ENCODE measurements around the gene TMEM132D. TPM values are rescaled to one million over a fixed set of nuclear protein-coding genes. Genes with fewer than 3 reads are reported as not detected.

The TMEM132D gene
- total RNA-seq, 1 donor: under 0.01 TPM

GRCh38 chr12:129459886-129460285, 443.9 kb downstream of the TMEM132D start:
- Histone ChIP-seq H3K27me3 (ENCODE audit: insufficient read depth, low read length) (no peaks in the 10 kb centered on the region), H3K4me3 (ENCODE audit: low read length) (no peak overlapping the region), H3K4me1 (ENCODE audit: insufficient read depth, low read length) (no peaks in the 10 kb centered on the region), H3K9me3 (ENCODE audit: low read depth, low read length) (no peaks in the 10 kb centered on the region)

GRCh38 chr12:129446696-129447095, 457.1 kb downstream of the TMEM132D start:
- no peak overlapping the region for H3K4me3 ChIP-seq (ENCODE audit: low read length)
- no peaks in the 10 kb centered on the region for H3K9me3 ChIP-seq (ENCODE audit: low read depth, low read length)
- no peaks in the 10 kb centered on the region for H3K27me3 ChIP-seq (ENCODE audit: insufficient read depth, low read length)
- no peaks in the 10 kb centered on the region for H3K4me1 ChIP-seq (ENCODE audit: insufficient read depth, low read length)

- Histone ChIP-seq H3K4me3 (ENCODE audit: low read length) (no peak overlapping the region), H3K4me1 (ENCODE audit: insufficient read depth, low read length) (no peaks in the 10 kb centered on the region), H3K27me3 (ENCODE audit: insufficient read depth, low read length) (no peaks in the 10 kb centered on the region), H3K9me3 (ENCODE audit: low read depth, low read length) (no peaks in the 10 kb centered on the region)
These were observed 463.5 kb downstream of the TMEM132D start for GRCh38 chr12:129440278-129440677.

DNA sequence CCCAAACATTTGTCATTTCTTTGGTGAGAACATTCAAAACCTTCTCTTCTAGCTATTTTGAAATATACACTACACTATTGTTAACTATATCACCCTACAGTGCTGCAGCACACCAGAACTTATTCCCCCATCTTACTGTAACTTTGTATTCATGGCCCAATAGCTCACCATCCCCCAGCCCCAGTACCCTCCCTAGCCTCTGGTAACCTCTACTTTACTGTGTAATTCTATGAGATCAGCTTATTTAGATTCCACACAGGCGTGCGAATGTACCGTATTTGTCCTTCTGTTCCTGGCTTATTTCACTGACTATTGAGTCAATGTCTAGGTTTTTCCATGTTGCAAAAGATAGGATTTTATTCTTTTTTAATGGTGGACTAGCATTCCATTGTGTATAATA, 469.0 kb downstream of the TMEM132D start:
- Histone ChIP-seq H3K9me3 (ENCODE audit: low read depth, low read length) (no peaks in the 10 kb centered on the region), H3K27me3 (ENCODE audit: insufficient read depth, low read length) (no peaks in the 10 kb centered on the region), H3K4me1 (ENCODE audit: insufficient read depth, low read length) (no peaks in the 10 kb centered on the region)

GRCh38 chr12:129428240-129428936, 475.4 kb downstream of the TMEM132D start:
- no peaks in the 10 kb centered on the region for H3K27me3 ChIP-seq (ENCODE audit: insufficient read depth, low read length)
- no peak overlapping the region for H3K4me3 ChIP-seq (ENCODE audit: low read length)
- no peaks in the 10 kb centered on the region for H3K9me3 ChIP-seq (ENCODE audit: low read depth, low read length)
- H3K4me1 ChIP-seq (ENCODE audit: insufficient read depth, low read length): no peaks in the 10 kb centered on the region

More for the DNA sequence above, 469.0 kb downstream of the TMEM132D start:
- H3K4me3 ChIP-seq (ENCODE audit: low read length): no peak overlapping the region

- no peaks in the 10 kb centered on the region for H3K9me3 ChIP-seq (ENCODE audit: low read depth, low read length)
- H3K4me3 ChIP-seq (ENCODE audit: low read length): no peak overlapping the region
- H3K4me1 ChIP-seq (ENCODE audit: insufficient read depth, low read length): no peaks in the 10 kb centered on the region
- H3K27me3 ChIP-seq (ENCODE audit: insufficient read depth, low read length): no peaks in the 10 kb centered on the region
These were observed 480.7 kb downstream of the TMEM132D start for GRCh38 chr12:129423041-129423580.

GRCh38 chr12:129413295-129413694, 490.5 kb downstream of the TMEM132D start:
- Histone ChIP-seq H3K4me3 (ENCODE audit: low read length) (no peak overlapping the region), H3K27me3 (ENCODE audit: insufficient read depth, low read length) (no peaks in the 10 kb centered on the region), H3K4me1 (ENCODE audit: insufficient read depth, low read length) (no peaks in the 10 kb centered on the region), H3K9me3 (ENCODE audit: low read depth, low read length) (no peaks in the 10 kb centered on the region)

- Histone ChIP-seq H3K4me3 (ENCODE audit: low read length) (no peak overlapping the region), H3K4me1 (ENCODE audit: insufficient read depth, low read length) (no peaks in the 10 kb centered on the region)
These were observed 494.5 kb downstream of the TMEM132D start for GRCh38 chr12:129409281-129409680.

DNA sequence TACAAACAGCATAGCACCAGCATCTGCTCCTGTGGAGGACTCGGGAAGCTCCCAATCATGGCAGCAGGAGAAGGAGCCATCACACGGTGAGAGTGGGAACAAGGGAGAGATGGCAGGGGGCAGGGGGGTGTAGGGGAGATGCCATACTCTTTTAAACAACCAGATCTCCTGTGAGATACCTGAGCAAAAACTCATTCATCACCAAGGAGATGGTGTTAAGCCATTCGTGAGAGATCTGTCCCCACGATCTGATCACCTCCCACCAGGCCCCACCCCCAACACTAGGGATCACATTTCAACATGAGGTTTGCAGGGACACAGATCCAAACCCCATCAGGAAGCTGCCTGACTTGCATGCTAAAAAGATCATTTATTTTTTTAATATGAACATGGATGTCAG, 499.3 kb downstream of the TMEM132D start:
- Histone ChIP-seq H3K4me1 (ENCODE audit: insufficient read depth, low read length) (no peaks in the 10 kb centered on the region), H3K27me3 (ENCODE audit: insufficient read depth, low read length) (no peaks in the 10 kb centered on the region), H3K9me3 (ENCODE audit: low read depth, low read length) (no peaks in the 10 kb centered on the region), H3K4me3 (ENCODE audit: low read length) (no peak overlapping the region)

More at GRCh38 chr12:129409281-129409680, 494.5 kb downstream of the TMEM132D start:
- Histone ChIP-seq H3K9me3 (ENCODE audit: low read depth, low read length) (no peaks in the 10 kb centered on the region), H3K27me3 (ENCODE audit: insufficient read depth, low read length) (no peaks in the 10 kb centered on the region)

DNA sequence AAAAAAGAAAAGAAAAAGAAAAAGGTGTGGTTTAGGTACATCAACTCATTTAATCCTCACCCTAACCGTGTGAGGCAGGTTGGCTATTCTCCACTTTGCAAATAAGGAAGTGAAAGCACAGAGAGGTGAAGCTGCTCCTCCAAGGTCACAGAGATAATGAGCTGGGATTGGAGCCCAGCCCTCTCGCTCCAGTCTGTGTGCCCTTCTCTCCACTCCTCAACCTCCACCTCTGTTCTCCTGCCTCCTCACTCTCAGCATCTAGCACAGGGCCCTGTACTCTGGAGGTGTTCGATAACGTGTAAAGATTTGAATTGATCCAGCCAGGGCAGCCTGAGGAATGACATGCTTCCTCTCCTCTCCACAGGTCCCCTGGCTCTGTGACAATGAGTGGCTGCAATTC, 502.3 kb downstream of the TMEM132D start:
- H3K9me3 ChIP-seq (ENCODE audit: low read depth, low read length): no peaks in the 10 kb centered on the region
- H3K27me3 ChIP-seq (ENCODE audit: insufficient read depth, low read length): no peaks in the 10 kb centered on the region
- H3K4me1 ChIP-seq (ENCODE audit: insufficient read depth, low read length): no peaks in the 10 kb centered on the region
- H3K4me3 ChIP-seq (ENCODE audit: low read length): no peak overlapping the region

DNA sequence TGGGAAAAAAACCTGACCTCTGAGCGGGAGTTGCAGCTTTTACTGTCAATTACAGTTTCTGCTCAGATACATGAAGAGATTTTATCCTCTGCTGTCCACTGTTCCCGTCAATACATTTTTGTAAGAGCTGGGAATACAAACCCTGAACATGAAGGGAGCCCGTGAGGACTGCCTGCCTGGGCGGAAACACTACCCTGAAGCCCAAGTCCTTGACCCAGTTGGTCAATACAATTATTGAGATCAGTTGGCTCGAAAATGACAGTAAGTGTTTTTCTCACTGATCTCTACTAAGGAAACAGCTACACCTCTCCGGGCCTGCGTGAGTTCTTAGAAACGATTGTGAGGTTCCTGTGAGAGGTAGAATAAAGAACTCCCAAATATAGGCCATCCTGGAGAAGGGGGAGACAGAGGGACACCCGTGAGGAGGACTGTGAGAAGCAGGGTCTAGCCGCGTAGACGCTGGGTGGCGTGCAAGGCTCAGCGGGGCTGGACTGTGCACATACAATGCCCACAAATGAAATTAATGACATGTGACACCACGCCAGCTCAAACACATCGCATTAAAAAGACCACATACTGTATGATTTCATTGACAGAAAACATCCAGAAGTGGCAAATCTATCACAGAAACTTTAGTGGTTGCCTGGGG, 509.5 kb downstream of the TMEM132D start:
- Histone ChIP-seq H3K4me1 (ENCODE audit: insufficient read depth, low read length) (no peaks in the 10 kb centered on the region), H3K27me3 (ENCODE audit: insufficient read depth, low read length) (no peaks in the 10 kb centered on the region), H3K4me3 (ENCODE audit: low read length) (no peak overlapping the region), H3K9me3 (ENCODE audit: low read depth, low read length) (no peaks in the 10 kb centered on the region)

DNA sequence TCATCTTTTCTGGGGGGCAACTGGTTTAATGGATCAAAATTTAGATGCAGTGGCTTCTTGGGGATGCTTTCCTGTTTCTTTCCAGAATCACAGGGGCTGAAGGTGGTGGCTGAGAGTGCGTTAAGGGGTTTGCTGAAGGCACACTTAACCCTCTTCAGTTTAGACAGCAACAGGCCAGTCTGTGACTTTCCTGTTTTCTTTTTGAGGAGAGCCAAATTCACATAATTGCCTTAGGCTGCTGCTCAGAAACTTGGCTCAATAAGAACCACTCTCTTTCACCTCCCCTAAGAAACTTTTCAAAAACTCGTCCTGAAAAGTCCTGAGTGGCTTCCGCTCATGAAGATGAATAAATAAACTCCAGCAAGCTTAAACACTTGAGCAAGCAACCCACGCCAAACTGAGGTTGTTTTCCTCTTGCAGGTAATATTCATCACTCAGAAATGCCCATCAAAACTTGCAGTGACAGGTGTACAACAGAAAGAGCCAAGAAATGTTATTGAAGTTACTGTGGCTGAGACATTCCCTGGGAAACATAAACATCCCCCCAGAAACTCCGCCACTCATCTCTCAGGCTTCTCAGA, 510.4 kb downstream of the TMEM132D start:
- no peaks in the 10 kb centered on the region for H3K27me3 ChIP-seq (ENCODE audit: insufficient read depth, low read length)
- H3K4me3 ChIP-seq (ENCODE audit: low read length): no peak overlapping the region
- no peaks in the 10 kb centered on the region for H3K9me3 ChIP-seq (ENCODE audit: low read depth, low read length)
- H3K4me1 ChIP-seq (ENCODE audit: insufficient read depth, low read length): no peaks in the 10 kb centered on the region

GRCh38 chr12:129385637-129385990, 518.2 kb downstream of the TMEM132D start:
- Histone ChIP-seq H3K27me3 (ENCODE audit: insufficient read depth, low read length) (no peaks in the 10 kb centered on the region), H3K4me3 (ENCODE audit: low read length) (no peak overlapping the region), H3K4me1 (ENCODE audit: insufficient read depth, low read length) (no peaks in the 10 kb centered on the region), H3K9me3 (ENCODE audit: low read depth, low read length) (peaks cover 14% of the 10 kb centered on the region)

DNA sequence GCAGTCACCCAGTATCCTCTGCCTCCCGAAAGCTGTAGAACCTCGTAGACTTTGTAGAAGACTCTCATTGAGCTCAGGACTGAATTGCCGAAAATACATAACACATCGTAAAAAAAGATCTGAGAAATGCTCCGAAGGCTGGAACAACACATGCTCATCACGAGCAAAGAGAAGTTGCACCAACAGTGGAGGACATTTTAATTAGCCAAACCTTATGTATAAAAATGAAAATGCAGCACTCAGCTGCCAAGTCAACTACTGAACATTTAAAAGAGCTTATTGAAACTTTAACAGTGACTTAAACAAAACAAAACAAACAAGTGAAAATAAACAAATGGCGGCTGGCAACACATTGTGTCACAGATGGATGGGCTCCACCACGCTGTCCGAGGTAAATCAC, 519.9 kb downstream of the TMEM132D start:
- H3K4me1 ChIP-seq (ENCODE audit: insufficient read depth, low read length): no peaks in the 10 kb centered on the region
- H3K9me3 ChIP-seq (ENCODE audit: low read depth, low read length): peaks cover 14% of the 10 kb centered on the region
- no peaks in the 10 kb centered on the region for H3K27me3 ChIP-seq (ENCODE audit: insufficient read depth, low read length)
- H3K4me3 ChIP-seq (ENCODE audit: low read length): no peak overlapping the region

DNA sequence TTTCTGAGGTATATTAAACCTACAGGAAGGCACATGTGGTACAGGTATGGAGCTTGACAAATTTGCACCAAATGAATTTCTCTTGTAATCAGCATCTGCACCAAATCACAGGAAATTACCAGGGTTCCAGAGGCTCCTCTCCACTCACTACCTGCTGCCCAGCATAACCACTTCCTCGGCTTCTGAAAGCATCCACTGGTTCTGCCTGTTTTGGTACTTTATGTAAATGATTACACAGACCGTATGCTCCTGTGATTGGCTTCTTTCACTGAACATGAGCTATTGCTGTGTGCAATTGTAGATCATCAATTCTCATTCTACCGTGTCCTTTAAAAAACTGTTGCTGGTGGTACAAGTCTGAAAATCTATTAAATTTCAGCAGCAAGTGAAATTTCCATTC, 522.1 kb downstream of the TMEM132D start:
- no peaks in the 10 kb centered on the region for H3K4me1 ChIP-seq (ENCODE audit: insufficient read depth, low read length)
- H3K27me3 ChIP-seq (ENCODE audit: insufficient read depth, low read length): no peaks in the 10 kb centered on the region
- H3K9me3 ChIP-seq (ENCODE audit: low read depth, low read length): peaks cover 12% of the 10 kb centered on the region
- H3K4me3 ChIP-seq (ENCODE audit: low read length): no peak overlapping the region
